A549 (cell line): ENCODE results near the gene GABBR2. TPM values are rescaled to one million over a fixed set of nuclear protein-coding genes. Genes with fewer than 3 reads are reported as not detected.
A peak's percentile ranks its signal among the peaks of the same experiment; 100 is the strongest.

ENCODE experiments used
- ATAC-seq, 2 experiments: fragments of 200-7000 bp in 1 of 2; fragments of >200 bp in 1 of 2; cut with Nextera tagmentation in 1 of 2; cut with Tn5 transposase in 1 of 2; 3 replicates each; pipeline versions ENCODE4 v1.8.0 to v1.9.1; 2018 to 2020; ENCODE audit warnings: mild to moderate bottlenecking in 1 of 2, moderate library complexity in 1 of 2
- CTCF ChIA-PET: fragments of 300-600 bp; sonication (Branson Sonifier 250); formaldehyde crosslinking; extraction: SDS; loops from one replicate; lab custom pipeline; 2021; ENCODE audit warnings: antibody characterized with exemption, inconsistent platforms; lab: Yijun Ruan, JAX
- POLR2A ChIA-PET: fragments of 350-600 bp; formaldehyde crosslinking; extraction: SDS; loops from one replicate; lab custom pipeline; 2021; ENCODE audit warnings: antibody characterized with exemption, inconsistent platforms; lab: Yijun Ruan, JAX
- DNase-seq, 2 experiments: peaks; one replicate each; pipeline versions ENCODE4 v3.0.0 to v3.0.0-alpha.2; 2011 to 2016; ENCODE audit warnings: low read depth in 1 of 2, low spot score in 1 of 2
- FAIRE-seq: peaks from 2 replicates; lab custom pipeline; 2011; peaks lifted over from hg19 to GRCh38; lab: Jason Lieb, UNC
- H3K27ac ChIP-seq, 2 experiments: fragments of >200 bp; sonication (Bioruptor Twin); formaldehyde crosslinking; 3 replicates each; pipeline ENCODE4 v1.5.1; 2016 to 2017
- H3K4me1 ChIP-seq: fragments of >200 bp; sonication (Bioruptor Twin); formaldehyde crosslinking; 3 replicates; pipeline ENCODE4 v1.6.1; 2016
- H3K4me2 ChIP-seq: fragments of >200 bp; sonication (Bioruptor Twin); formaldehyde crosslinking; 3 replicates; pipeline ENCODE4 v1.6.1; 2016
- H3K4me3 ChIP-seq: fragments of >200 bp; sonication (Bioruptor Twin); formaldehyde crosslinking; 3 replicates; pipeline ENCODE4 v1.5.1; 2016
- H3K9me3 ChIP-seq: fragments of >200 bp; sonication (Bioruptor Twin); formaldehyde crosslinking; 3 replicates; pipeline ENCODE4 v1.6.1; 2016
- BHLHE40 ChIP-seq: IDR thresholded peaks from 2 replicates; pipeline ENCODE4 v1.6.1; 2012; ENCODE audit warnings: low read depth, low read length, inconsistent platforms
- CBX2 ChIP-seq: fragments of 200-600 bp; sonication (generic); IDR thresholded peaks from 2 replicates; pipeline ENCODE4 v1.6.1; 2016; ENCODE audit warnings: low read depth, mild to moderate bottlenecking, borderline replicate concordance
- CHD2 ChIP-seq: fragments of 150-350 bp; IDR thresholded peaks from 2 replicates; pipeline ENCODE4 v1.6.1; 2014; ENCODE audit warnings: low read length; ENCODE audit not compliant: partially characterized antibody
- ESRRA ChIP-seq: fragments of 150-350 bp; IDR thresholded peaks from 2 replicates; pipeline ENCODE4 v1.6.1; 2014; ENCODE audit warnings: mild to moderate bottlenecking, low read length, borderline replicate concordance
- FOSL2 ChIP-seq, 2 experiments: fragments of 450-650 bp in 1 of 2; fragments of >200 bp in 1 of 2; sonication (Bioruptor Twin) in 1 of 2; formaldehyde crosslinking; IDR thresholded peaks; 2 replicates each; pipeline versions ENCODE4 v1.5.0 to v1.6.1; 2016 to 2020; ENCODE audit warnings: mild to moderate bottlenecking in 1 of 2, moderate library complexity in 1 of 2
- FOXS1 ChIP-seq: fragments of 250-450 bp; sonication (Bioruptor Pico); IDR thresholded peaks from 2 replicates; pipeline ENCODE4 v1.5.0; 2020; ENCODE audit warnings: mild to moderate bottlenecking, moderate library complexity
- HOXB13 ChIP-seq: fragments of 250-450 bp; sonication (Bioruptor Pico); IDR thresholded peaks from 2 replicates; pipeline ENCODE4 v1.5.0; 2020; ENCODE audit warnings: low read depth, mild to moderate bottlenecking, moderate library complexity
- KDM1A ChIP-seq: fragments of 200-600 bp; sonication (generic); IDR thresholded peaks from 2 replicates; pipeline ENCODE4 v1.6.1; 2016; ENCODE audit warnings: low read depth, mild to moderate bottlenecking
- KDM5A ChIP-seq: fragments of 200-600 bp; sonication (generic); IDR thresholded peaks from 2 replicates; pipeline ENCODE4 v1.6.1; 2016; ENCODE audit warnings: antibody characterized with exemption, mild to moderate bottlenecking
- NFE2L2 ChIP-seq: fragments of 150-350 bp; conservative IDR thresholded peaks from 2 replicates; pipeline ENCODE4 v1.6.1; 2014; ENCODE audit warnings: low read length
- NPAS2 ChIP-seq: fragments of 250-450 bp; sonication (Bioruptor Pico); IDR thresholded peaks from 2 replicates; pipeline ENCODE4 v1.8.0; 2022; ENCODE audit warnings: mild to moderate bottlenecking, moderate library complexity, borderline replicate concordance
- POLR2A ChIP-seq: IDR thresholded peaks from 2 replicates; pipeline ENCODE4 v1.6.1; 2012; ENCODE audit warnings: mild to moderate bottlenecking, low read length
- POLR2AphosphoS2 ChIP-seq: conservative IDR thresholded peaks from 2 replicates; pipeline ENCODE4 v1.6.1; 2012; ENCODE audit warnings: low read length, improper control_type of control experiment, inconsistent platforms
- RCOR1 ChIP-seq: fragments of 150-350 bp; IDR thresholded peaks from 2 replicates; pipeline ENCODE4 v1.6.1; 2014; ENCODE audit warnings: antibody characterized with exemption, low read length, low read depth
- RFX5 ChIP-seq: fragments of 450-650 bp; IDR thresholded peaks from 2 replicates; pipeline ENCODE4 v1.7.1; 2014; ENCODE audit warnings: antibody characterized with exemption, mild to moderate bottlenecking, moderate library complexity
- SREBF2 ChIP-seq: fragments of 450-650 bp; IDR thresholded peaks from 2 replicates; pipeline ENCODE4 v1.6.1; 2014; ENCODE audit warnings: mild to moderate bottlenecking, moderate library complexity
- TP53 ChIP-seq: fragments of 250-450 bp; sonication (Bioruptor Pico); IDR thresholded peaks from 2 replicates; pipeline ENCODE4 v1.5.0; 2021; ENCODE audit warnings: mild to moderate bottlenecking, moderate library complexity
- ZFP36 ChIP-seq: fragments of 450-650 bp; IDR thresholded peaks from 2 replicates; pipeline ENCODE4 v1.6.1; 2014; ENCODE audit warnings: borderline replicate concordance; ENCODE audit not compliant: partially characterized antibody
- ZNF302 ChIP-seq: fragments of 250-450 bp; sonication (Bioruptor Pico); IDR thresholded peaks from 2 replicates; pipeline ENCODE4 v1.9.0; 2021; ENCODE audit warnings: inconsistent platforms, mild to moderate bottlenecking, moderate library complexity
- WGBS: methylation state at CpG from one replicate; pipeline ENCODE4 v1.1.6; 2017; ENCODE audit errors: missing lambda C conversion rate; 5-methylcytosine and 5-hydroxymethylcytosine counted together
- polyA plus RNA-seq, 4 experiments: library from polyadenylated mRNA; depleted of rRNA in 3 of 4; stranded (reverse); fragments of >200 nt; fragmentation: RNase III in 1 of 4; extraction: RNeasy Plus Mini Kit Qiagen cat#74134 plus additional on column Dnase treatment in 1 of 4; gene quantifications; 2 replicates in 3 of 4; 3 replicates in 1 of 4; pipeline ENCODE4 v1.2.3, GENCODE V29; 2011 to 2017
- TF ChIP-seq, protein P1 (sequence below): IDR thresholded peaks from 2 replicates; pipeline ENCODE4 v1.6.1; 2012; ENCODE audit warnings: low read depth, borderline replicate concordance
- TF ChIP-seq, protein P2 (sequence below): fragments of 150-350 bp; IDR thresholded peaks from 2 replicates; pipeline ENCODE4 v1.6.1; 2014; ENCODE audit warnings: low read depth, mild to moderate bottlenecking, low read length
- TF ChIP-seq, protein P3 (sequence below): fragments of >200 bp; sonication (Bioruptor Twin); formaldehyde crosslinking; IDR thresholded peaks from 3 replicates; pipeline ENCODE4 v1.5.1; 2016
- TF ChIP-seq, protein P4 (sequence below): IDR thresholded peaks from 2 replicates; pipeline ENCODE4 v1.6.1; 2012
- TF ChIP-seq, protein P5 (sequence below): fragments of >200 bp; sonication (Bioruptor Twin); formaldehyde crosslinking; IDR thresholded peaks from 2 replicates; pipeline ENCODE4 v1.6.1; 2016

GABBR2 gene
- polyA plus RNA-seq, 2 of the 4 experiments (the other 2 are of a cell fraction), result 0.08 to 0.57 TPM

DNA sequence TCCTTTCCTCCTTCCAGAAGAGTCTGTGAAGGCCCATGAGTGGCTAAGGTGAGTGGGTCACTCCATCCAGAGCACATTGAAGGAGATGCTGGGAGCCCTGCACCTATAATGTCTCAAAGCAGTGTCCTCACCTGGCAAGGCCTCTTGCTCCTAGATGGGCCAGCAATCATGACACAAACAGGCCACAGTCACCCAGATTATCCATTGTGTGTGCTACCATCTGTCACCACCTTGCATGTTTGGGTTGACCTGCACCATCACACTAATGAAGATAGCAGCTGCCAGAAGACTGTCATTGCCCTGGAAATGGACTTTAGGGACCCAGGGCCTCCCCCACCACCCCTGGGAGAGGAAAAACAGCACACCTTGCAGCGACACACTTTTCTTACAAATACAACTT lies 69.6 kb downstream of the GABBR2 start:
- H3K4me2 ChIP-seq, result no peak overlapping the region
- ATAC-seq (no peak), FAIRE-seq (no peak), DNase-seq (no peak)
- TF ChIP-seq KDM5A (no peak), NPAS2 (no peak), KDM1A (no peak), POLR2A (no peak), CBX2 (no peak)
- TF ChIP-seq, protein P1, sequence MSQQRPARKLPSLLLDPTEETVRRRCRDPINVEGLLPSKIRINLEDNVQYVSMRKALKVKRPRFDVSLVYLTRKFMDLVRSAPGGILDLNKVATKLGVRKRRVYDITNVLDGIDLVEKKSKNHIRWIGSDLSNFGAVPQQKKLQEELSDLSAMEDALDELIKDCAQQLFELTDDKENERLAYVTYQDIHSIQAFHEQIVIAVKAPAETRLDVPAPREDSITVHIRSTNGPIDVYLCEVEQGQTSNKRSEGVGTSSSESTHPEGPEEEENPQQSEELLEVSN, result no peak
- H3K9me3 ChIP-seq, result no peaks in the 10 kb centered on the region
- H3K27ac ChIP-seq, result no peak overlapping the region
- ChIA-PET CTCF (interaction anchor here (1.0 kb wide), 1 partner anchor 8 kb away, joined by 3 read pairs; no protein-coding TSS in a partner anchor), POLR2A (no interaction called here)
- no peak overlapping the region for H3K4me3 ChIP-seq
- 36% methylated on average over 1 of the region's 1 CpG for WGBS
- H3K4me1 ChIP-seq, result no peaks in the 10 kb centered on the region

DNA sequence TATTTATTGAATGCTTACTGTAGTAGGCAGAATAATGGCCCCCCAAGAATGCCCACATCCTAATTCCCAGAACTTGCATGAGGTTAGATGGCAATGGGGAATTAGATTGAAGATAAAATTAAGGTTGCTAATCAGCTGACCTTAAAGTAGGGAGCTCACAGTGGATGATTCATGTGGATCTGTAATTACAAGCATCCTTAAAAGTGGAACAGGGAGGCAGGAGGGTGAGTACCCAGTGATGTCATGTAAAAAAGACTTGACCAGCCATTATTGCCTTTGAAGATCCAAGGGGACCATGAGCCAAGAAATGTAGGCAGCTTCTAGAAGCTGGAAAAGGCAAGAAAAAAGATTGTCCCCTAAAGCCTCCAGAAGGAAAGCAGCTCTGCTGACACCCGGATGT lies 71.4 kb downstream of the GABBR2 start:
- Histone ChIP-seq H3K4me2 (no peak overlapping the region), H3K9me3 (no peaks in the 10 kb centered on the region), H3K27ac (no peak overlapping the region), H3K4me1 (no peaks in the 10 kb centered on the region), H3K4me3 (no peak overlapping the region)
- POLR2A ChIA-PET, result no interaction called here
- no peak for TF ChIP-seq SREBF2
- TF ChIP-seq, protein P2, sequence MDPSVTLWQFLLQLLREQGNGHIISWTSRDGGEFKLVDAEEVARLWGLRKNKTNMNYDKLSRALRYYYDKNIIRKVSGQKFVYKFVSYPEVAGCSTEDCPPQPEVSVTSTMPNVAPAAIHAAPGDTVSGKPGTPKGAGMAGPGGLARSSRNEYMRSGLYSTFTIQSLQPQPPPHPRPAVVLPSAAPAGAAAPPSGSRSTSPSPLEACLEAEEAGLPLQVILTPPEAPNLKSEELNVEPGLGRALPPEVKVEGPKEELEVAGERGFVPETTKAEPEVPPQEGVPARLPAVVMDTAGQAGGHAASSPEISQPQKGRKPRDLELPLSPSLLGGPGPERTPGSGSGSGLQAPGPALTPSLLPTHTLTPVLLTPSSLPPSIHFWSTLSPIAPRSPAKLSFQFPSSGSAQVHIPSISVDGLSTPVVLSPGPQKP, result no peak
- CTCF ChIA-PET, result interaction anchor here (1.6 kb wide), 1 partner anchor 10 kb away, joined by 3 read pairs; no protein-coding TSS in a partner anchor
- WGBS, result 0% methylated on average over 1 of the region's 1 CpG
- ATAC-seq, result no peak
- no peak for FAIRE-seq
- no peak for DNase-seq

DNA sequence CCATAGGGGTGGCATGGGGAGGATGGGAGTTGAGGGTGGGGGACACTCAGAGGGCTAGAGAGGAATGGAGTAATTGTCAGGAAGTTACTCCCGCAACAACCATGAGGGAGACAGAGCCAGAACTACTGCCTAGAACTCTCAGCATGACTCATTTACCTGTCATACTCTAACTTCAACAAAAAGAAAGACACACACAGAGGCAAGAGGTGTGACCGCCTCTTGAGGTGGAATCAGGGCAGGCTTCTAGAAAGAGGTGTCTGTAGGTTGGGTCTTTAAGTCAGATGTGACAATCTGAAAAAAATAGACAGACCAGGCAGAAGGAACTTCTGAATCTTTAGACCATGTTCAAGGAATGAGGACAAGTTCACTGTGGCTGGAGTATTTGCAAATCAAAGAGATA lies 73.4 kb downstream of the GABBR2 start:
- ChIA-PET CTCF (no interaction called here), POLR2A (no interaction called here)
- no peak for ATAC-seq
- 74% methylated on average over 2 of the region's 2 CpGs for WGBS
- no peak for FAIRE-seq
- Histone ChIP-seq H3K4me3 (no peak overlapping the region), H3K27ac (no peak overlapping the region), H3K4me2 (no peak overlapping the region), H3K4me1 (no peaks in the 10 kb centered on the region), H3K9me3 (no peaks in the 10 kb centered on the region)
- no peak for DNase-seq
- no peak for TF ChIP-seq BHLHE40
- TF ChIP-seq ZFP36, result peak; percentile 49
- TF ChIP-seq POLR2AphosphoS2, result no peak
- TF ChIP-seq, protein P3, sequence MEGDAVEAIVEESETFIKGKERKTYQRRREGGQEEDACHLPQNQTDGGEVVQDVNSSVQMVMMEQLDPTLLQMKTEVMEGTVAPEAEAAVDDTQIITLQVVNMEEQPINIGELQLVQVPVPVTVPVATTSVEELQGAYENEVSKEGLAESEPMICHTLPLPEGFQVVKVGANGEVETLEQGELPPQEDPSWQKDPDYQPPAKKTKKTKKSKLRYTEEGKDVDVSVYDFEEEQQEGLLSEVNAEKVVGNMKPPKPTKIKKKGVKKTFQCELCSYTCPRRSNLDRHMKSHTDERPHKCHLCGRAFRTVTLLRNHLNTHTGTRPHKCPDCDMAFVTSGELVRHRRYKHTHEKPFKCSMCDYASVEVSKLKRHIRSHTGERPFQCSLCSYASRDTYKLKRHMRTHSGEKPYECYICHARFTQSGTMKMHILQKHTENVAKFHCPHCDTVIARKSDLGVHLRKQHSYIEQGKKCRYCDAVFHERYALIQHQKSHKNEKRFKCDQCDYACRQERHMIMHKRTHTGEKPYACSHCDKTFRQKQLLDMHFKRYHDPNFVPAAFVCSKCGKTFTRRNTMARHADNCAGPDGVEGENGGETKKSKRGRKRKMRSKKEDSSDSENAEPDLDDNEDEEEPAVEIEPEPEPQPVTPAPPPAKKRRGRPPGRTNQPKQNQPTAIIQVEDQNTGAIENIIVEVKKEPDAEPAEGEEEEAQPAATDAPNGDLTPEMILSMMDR, result no peak

DNA sequence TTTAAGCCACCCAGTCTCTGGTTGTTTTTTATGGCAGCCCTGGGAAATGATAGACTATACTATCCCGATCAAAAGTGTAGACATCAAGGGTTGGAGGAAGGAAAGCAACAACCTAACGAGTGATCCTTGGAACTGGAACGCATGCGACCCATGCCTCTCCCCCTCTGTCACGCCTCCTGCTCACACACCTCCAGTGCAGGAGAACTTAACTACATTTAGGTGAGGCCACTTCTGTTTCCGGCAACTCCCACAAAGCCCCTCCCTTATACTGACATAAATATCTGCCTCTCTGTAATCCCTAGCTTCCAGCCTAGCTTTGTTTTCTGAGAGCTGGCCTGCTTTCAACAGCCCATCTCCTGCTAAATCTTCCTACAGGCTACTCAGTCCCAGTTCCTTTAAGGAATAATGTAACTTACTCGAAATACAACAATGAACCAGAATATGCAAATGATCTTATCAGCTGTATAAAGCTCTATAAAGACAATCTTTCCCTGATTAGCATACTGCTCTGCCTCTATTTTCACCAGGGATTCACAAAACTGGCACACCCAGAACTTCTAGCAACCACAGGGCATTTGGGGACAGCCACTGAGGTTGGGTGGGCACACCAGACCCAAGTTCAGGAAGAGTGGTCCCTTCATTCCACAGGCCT lies 73.9 kb downstream of the GABBR2 start:
- ChIA-PET POLR2A (no interaction called here), CTCF (no interaction called here)
- Histone ChIP-seq H3K9me3 (no peaks in the 10 kb centered on the region), H3K4me2 (no peak overlapping the region), H3K4me1 (no peaks in the 10 kb centered on the region), H3K4me3 (no peak overlapping the region), H3K27ac (no peak overlapping the region)
- FAIRE-seq (no peak), ATAC-seq (no peak), DNase-seq (no peak)
- WGBS, result 67% methylated on average over 7 of the region's 7 CpGs
- TF ChIP-seq CHD2, result no peak
- no peak for TF ChIP-seq FOSL2 (IDR thresholded peaks at IDR 0.05)
- TF ChIP-seq FOSL2 (CRISPR knock-in tag; IDR thresholded peaks at IDR 0.05), result no peak
- no peak for TF ChIP-seq RFX5
- TF ChIP-seq SREBF2, result no peak
- no peak for TF ChIP-seq NFE2L2
- no peak for TF ChIP-seq RCOR1
- no peak for TF ChIP-seq ESRRA
- TF ChIP-seq, protein P4, sequence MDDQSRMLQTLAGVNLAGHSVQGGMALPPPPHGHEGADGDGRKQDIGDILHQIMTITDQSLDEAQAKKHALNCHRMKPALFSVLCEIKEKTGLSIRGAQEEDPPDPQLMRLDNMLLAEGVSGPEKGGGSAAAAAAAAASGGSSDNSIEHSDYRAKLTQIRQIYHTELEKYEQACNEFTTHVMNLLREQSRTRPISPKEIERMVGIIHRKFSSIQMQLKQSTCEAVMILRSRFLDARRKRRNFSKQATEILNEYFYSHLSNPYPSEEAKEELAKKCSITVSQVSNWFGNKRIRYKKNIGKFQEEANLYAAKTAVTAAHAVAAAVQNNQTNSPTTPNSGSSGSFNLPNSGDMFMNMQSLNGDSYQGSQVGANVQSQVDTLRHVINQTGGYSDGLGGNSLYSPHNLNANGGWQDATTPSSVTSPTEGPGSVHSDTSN, result no peak
- TF ChIP-seq HOXB13, result no peak
- TF ChIP-seq FOXS1 (CRISPR knock-in tag), result no peak
- TF ChIP-seq POLR2AphosphoS2, result no peak
- TF ChIP-seq ZNF302 (CRISPR knock-in tag), result no peak
- no peak for TF ChIP-seq CBX2
- no peak for TF ChIP-seq TP53 (CRISPR knock-in tag)
- TF ChIP-seq, protein P5, sequence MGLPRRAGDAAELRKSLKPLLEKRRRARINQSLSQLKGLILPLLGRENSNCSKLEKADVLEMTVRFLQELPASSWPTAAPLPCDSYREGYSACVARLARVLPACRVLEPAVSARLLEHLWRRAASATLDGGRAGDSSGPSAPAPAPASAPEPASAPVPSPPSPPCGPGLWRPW, result no peak
